Endodermal cell (in vitro differentiated cells): ENCODE data around the gene MINDY4. TPM values are rescaled to one million over a fixed set of nuclear protein-coding genes. Genes with fewer than 3 reads are reported as not detected.

Experiments
- DNase-seq: peaks from one replicate; pipeline ENCODE4 v3.0.0-alpha.2; 2017
- H3K27ac ChIP-seq: 2 replicates; pipeline ENCODE4 v1.5.1; 2013; ENCODE audit warnings: mild to moderate bottlenecking, low read depth, low read length, moderate library complexity
- H3K27me3 ChIP-seq: 2 replicates; pipeline ENCODE4 v1.6.1; 2013; ENCODE audit warnings: mild to moderate bottlenecking, low read length, moderate library complexity; ENCODE audit not compliant: insufficient read depth, control insufficient read depth, poor library complexity, severe bottlenecking
- H3K36me3 ChIP-seq: 2 replicates; pipeline ENCODE4 v1.7.0; 2013; ENCODE audit warnings: mild to moderate bottlenecking, low read length, moderate library complexity; ENCODE audit not compliant: control insufficient read depth, insufficient read depth
- H3K4me1 ChIP-seq: one replicate; pipeline ENCODE4 v1.7.0; 2013; ENCODE audit warnings: low read length; ENCODE audit not compliant: control insufficient read depth, insufficient read depth
- H3K4me3 ChIP-seq: 2 replicates; pipeline ENCODE4 v1.5.1; 2013; ENCODE audit warnings: mild to moderate bottlenecking, low read length, moderate library complexity
- H3K9ac ChIP-seq: 2 replicates; pipeline ENCODE4 v1.6.1; 2013; ENCODE audit warnings: mild to moderate bottlenecking, low read length, moderate library complexity; ENCODE audit not compliant: poor library complexity, severe bottlenecking; ENCODE audit errors: extremely low read depth
- H3K9me3 ChIP-seq: 2 replicates; pipeline ENCODE4 v1.6.1; 2013; ENCODE audit warnings: mild to moderate bottlenecking, low read length, moderate library complexity; ENCODE audit not compliant: control insufficient read depth
- H3K27ac Mint-ChIP-seq: 2 replicates; pipeline ENCODE4 v1.8.0; 2020; ENCODE audit warnings: mixed read lengths
- H3K27me3 Mint-ChIP-seq: 2 replicates; pipeline ENCODE4 v1.8.0; 2021; ENCODE audit warnings: mild to moderate bottlenecking, mixed read lengths; ENCODE audit not compliant: insufficient read depth
- H3K36me3 Mint-ChIP-seq: 2 replicates; pipeline ENCODE4 v1.8.0; 2020; ENCODE audit warnings: low read depth, mixed read lengths
- H3K4me1 Mint-ChIP-seq: 2 replicates; pipeline ENCODE4 v1.8.0; 2020; ENCODE audit warnings: mixed read lengths
- H3K4me3 Mint-ChIP-seq: 2 replicates; pipeline ENCODE4 v1.8.0; 2020; ENCODE audit warnings: mild to moderate bottlenecking, moderate library complexity, mixed read lengths
- H3K9me3 Mint-ChIP-seq: 2 replicates; pipeline ENCODE4 v1.8.0; 2020; ENCODE audit warnings: mild to moderate bottlenecking, mixed read lengths
- CTCF ChIP-seq: fragments of 200-600 bp; sonication (generic); conservative IDR thresholded peaks from 2 replicates; pipeline ENCODE4 v1.5.0; 2021; ENCODE audit warnings: antibody characterized with exemption, mild to moderate bottlenecking
- WGBS, 2 experiments: methylation state at CpG; one replicate each; pipeline versions ENCODE4 v1.1.5 to v1.1.7; 2013; ENCODE audit warnings: missing lambda C conversion rate in 2 of 2, mixed read lengths in 1 of 2; ENCODE audit not compliant: insufficient coverage in 1 of 2, insufficient read length in 1 of 2; 5-methylcytosine and 5-hydroxymethylcytosine counted together
- total RNA-seq, 2 donors: library from RNA; stranded (reverse); fragmentation: NEBNext Ultra II Directional in 1 of 2; extraction: Animal tissue kit (Norgen Biotek cat#: 25700) in 1 of 2; gene quantifications; 2 replicates in 1 of 2; 3 replicates in 1 of 2; pipeline ENCODE4 v1.2.1, GENCODE V29; 2021

Gene MINDY4
- total RNA-seq, 2 donors from 2014 or later = 7.2 to 8.1 TPM

GRCh38 chr7:30728591-30729100 is 42.6 kb upstream of the MINDY4 start:
- H3K9me3 ChIP-seq = no peaks in the 10 kb centered on the region
- no peaks in the 10 kb centered on the region for H3K4me1 ChIP-seq
- no peak overlapping the region for H3K27ac ChIP-seq
- Mint-ChIP-seq H3K4me3 (no peak overlapping the region), H3K36me3 (no peaks in the 10 kb centered on the region), H3K27me3 (peaks cover 7% of the 10 kb centered on the region), H3K27ac (no peak overlapping the region), H3K9me3 (no peaks in the 10 kb centered on the region), H3K4me1 (peaks cover 7% of the 10 kb centered on the region)
- DNase-seq = no peak
- no peak for TF ChIP-seq CTCF
- no peak overlapping the region for H3K9ac ChIP-seq
- no peaks in the 10 kb centered on the region for H3K36me3 ChIP-seq
- peaks cover 6% of the 10 kb centered on the region for H3K27me3 ChIP-seq
- H3K4me3 ChIP-seq = no peak overlapping the region
- 77 to 83% methylated on average over 5 to 6 of the region's 6 CpGs for WGBS, 2 experiments

DNA sequence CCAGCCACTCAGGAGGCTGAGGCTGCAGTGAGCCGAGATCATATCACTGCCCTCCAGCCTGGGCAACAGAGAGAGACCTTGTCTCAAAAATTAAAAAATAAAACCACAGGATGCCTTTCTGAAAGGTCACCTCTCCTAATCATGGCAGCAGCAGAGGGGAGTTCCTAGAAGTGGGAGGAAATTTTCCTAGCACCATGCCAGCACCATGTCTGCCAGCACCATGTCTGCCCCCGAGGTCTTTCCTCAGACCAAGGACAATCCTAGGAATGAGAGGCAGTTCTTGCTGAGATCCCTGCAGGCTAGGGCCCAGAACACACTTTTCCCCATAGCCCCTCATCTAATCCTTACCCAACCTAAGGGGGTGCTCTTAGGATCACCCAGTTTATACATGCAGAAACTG is 41.6 kb upstream of the MINDY4 start:
- no peak for TF ChIP-seq CTCF
- peaks cover 4% of the 10 kb centered on the region for H3K27me3 Mint-ChIP-seq
- DNase-seq = no peak
- peaks cover 7% of the 10 kb centered on the region for H3K4me1 Mint-ChIP-seq
- Histone ChIP-seq H3K4me3 (no peak overlapping the region), H3K4me1 (no peaks in the 10 kb centered on the region), H3K27me3 (peaks cover 4% of the 10 kb centered on the region), H3K9ac (no peak overlapping the region), H3K27ac (no peak overlapping the region), H3K36me3 (no peaks in the 10 kb centered on the region), H3K9me3 (no peaks in the 10 kb centered on the region)
- H3K4me3 Mint-ChIP-seq = no peak overlapping the region
- H3K9me3 Mint-ChIP-seq = peaks cover under 1% of the 10 kb centered on the region
- H3K27ac Mint-ChIP-seq = no peak overlapping the region
- 87 to 89% methylated on average over 1 to 2 of the region's 2 CpGs for WGBS, 2 experiments
- no peaks in the 10 kb centered on the region for H3K36me3 Mint-ChIP-seq

GRCh38 chr7:30730097-30730496 is 41.1 kb upstream of the MINDY4 start:
- Mint-ChIP-seq H3K27me3 (peaks cover 5% of the 10 kb centered on the region), H3K36me3 (no peaks in the 10 kb centered on the region), H3K4me1 (peaks cover 7% of the 10 kb centered on the region), H3K9me3 (peaks cover 5% of the 10 kb centered on the region), H3K27ac (no peak overlapping the region), H3K4me3 (no peak overlapping the region)
- Histone ChIP-seq H3K27me3 (no peaks in the 10 kb centered on the region), H3K36me3 (no peaks in the 10 kb centered on the region), H3K9me3 (no peaks in the 10 kb centered on the region), H3K9ac (no peak overlapping the region), H3K27ac (no peak overlapping the region), H3K4me3 (no peak overlapping the region), H3K4me1 (no peaks in the 10 kb centered on the region)
- 97 to 100% methylated on average over 1 to 2 of the region's 2 CpGs for WGBS, 2 experiments
- no peak for DNase-seq
- TF ChIP-seq CTCF = no peak
